Parathyroid adenoma (tissue), 2 donors: ENCODE measurements around the gene SRGAP3.
"Not testable (repeated sequence)": the region's sequence is repeated elsewhere in the genome, so short reads cannot be mapped to it uniquely, and the experiment has no call there.

Source experiments
- H2AFZ ChIP-seq: fragments of 300-600 bp; sonication (generic); one replicate; pipeline ENCODE4 v1.7.0; 2017; ENCODE audit warnings: antibody characterized with exemption, mild to moderate bottlenecking
- H3K27ac ChIP-seq: fragments of 300-600 bp; sonication (generic); one replicate; pipeline ENCODE4 v1.7.0; 2017
- H3K27me3 ChIP-seq: fragments of 300-600 bp; sonication (generic); one replicate; pipeline ENCODE4 v1.7.0; 2017; ENCODE audit warnings: low read length; ENCODE audit not compliant: control insufficient read depth, insufficient read depth
- H3K36me3 ChIP-seq: fragments of 300-600 bp; sonication (generic); one replicate; pipeline ENCODE4 v1.7.0; 2017; ENCODE audit warnings: low read length; ENCODE audit not compliant: control insufficient read depth, insufficient read depth
- H3K4me1 ChIP-seq: fragments of 300-600 bp; sonication (generic); one replicate; pipeline ENCODE4 v1.7.0; 2017; ENCODE audit warnings: control low read depth
- H3K4me2 ChIP-seq: fragments of 300-600 bp; sonication (generic); one replicate; pipeline ENCODE4 v1.7.0; 2017; ENCODE audit warnings: low read length
- H3K4me3 ChIP-seq: fragments of 300-600 bp; sonication (generic); one replicate; pipeline ENCODE4 v1.7.0; 2017; ENCODE audit warnings: low read depth, low read length
- H3K79me2 ChIP-seq: fragments of 300-600 bp; sonication (generic); one replicate; pipeline ENCODE4 v1.7.0; 2017; ENCODE audit warnings: control low read depth
- H3K9ac ChIP-seq: fragments of 300-600 bp; sonication (generic); one replicate; pipeline ENCODE4 v1.7.0; 2017; ENCODE audit warnings: mild to moderate bottlenecking
- H3K9me3 ChIP-seq: fragments of 300-600 bp; sonication (generic); one replicate; pipeline ENCODE4 v1.7.0; 2017; ENCODE audit warnings: low read length; ENCODE audit not compliant: control insufficient read depth
- CTCF ChIP-seq: fragments of 300-600 bp; sonication (generic); IDR thresholded peaks from one replicate; pipeline ENCODE4 v1.7.0; 2017; ENCODE audit warnings: antibody characterized with exemption, mild to moderate bottlenecking
- donor health status: primary hyperparathyroidism.

Gene SRGAP3

DNA sequence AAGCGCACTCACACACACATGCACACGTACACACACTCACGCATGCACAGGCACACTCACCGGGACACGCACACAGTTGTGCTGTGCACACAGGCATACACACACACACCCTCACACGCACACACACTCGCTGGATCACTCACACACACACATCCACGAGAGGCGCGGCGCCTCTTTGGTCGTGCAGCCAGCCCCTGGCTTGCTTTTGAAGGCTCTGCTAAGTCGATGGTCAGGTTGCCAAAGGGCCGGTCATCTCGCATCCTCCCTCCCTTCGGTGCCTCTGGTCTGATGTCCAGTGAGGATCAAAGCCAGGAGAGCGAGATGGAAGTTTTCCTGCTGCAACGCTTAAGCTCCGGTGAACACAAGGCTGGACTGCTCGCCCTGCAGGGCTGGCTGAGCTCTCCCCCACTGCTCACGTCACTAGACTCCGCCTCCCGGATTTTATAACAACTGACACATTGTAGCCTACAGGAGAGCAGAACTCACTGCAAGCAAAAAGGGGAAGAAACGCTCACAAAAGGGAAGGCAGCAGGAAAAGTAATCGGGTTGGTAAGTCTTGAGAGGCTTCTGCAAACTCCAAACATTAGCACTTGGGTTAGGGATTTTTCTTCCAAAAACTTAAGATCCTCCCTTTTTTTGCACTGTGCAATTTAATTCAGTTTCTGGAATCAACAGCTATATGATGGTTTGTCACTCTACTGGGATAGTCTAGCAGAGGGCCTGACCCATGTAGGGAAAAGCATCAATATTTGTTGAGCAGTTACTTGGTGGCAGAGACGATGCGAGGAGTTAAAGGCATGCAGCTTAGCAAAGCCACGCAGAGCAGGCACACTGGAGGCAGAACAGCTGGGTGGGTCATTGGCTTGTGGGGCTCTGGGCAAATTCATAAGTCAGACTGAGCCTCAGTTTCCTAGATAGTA, at the start of gene SRGAP3:
Gene SRGAP3 (minus strand): TSS at position 374 of the 920 bp plus-strand sequence. CDS start 695 bp downstream, outside the sequence.
- H3K79me2 ChIP-seq = no peaks in the 10 kb centered on the region
- TF ChIP-seq CTCF = peak; percentile 33
- H3K27me3 ChIP-seq = no peaks in the 10 kb centered on the region
- peak within 1 kb of the TSS; percentile 61 for H3K4me2 ChIP-seq
- no peak within 1 kb of the TSS for H3K27ac ChIP-seq
- no peak within 1 kb of the TSS for H3K9ac ChIP-seq
- H3K9me3 ChIP-seq = no peaks in the 10 kb centered on the region
- peak within 1 kb of the TSS; percentile 71 for H2AFZ ChIP-seq
- no peaks in the 10 kb centered on the region for H3K36me3 ChIP-seq
- peak within 1 kb of the TSS; percentile 41 for H3K4me3 ChIP-seq
- H3K4me1 ChIP-seq = peaks cover 9% of the 10 kb centered on the region

GRCh38 chr3:9298236-9298635, 48.8 kb upstream of the SRGAP3 start:
- TF ChIP-seq CTCF = no peak
- Histone ChIP-seq H3K9me3 (no peaks in the 10 kb centered on the region), H3K9ac (no peak overlapping the region), H3K79me2 (no peaks in the 10 kb centered on the region), H3K27ac (no peak overlapping the region), H2AFZ (no peak overlapping the region), H3K27me3 (no peaks in the 10 kb centered on the region), H3K4me3 (no peak overlapping the region), H3K4me1 (no peaks in the 10 kb centered on the region), H3K4me2 (no peak overlapping the region), H3K36me3 (no peaks in the 10 kb centered on the region)

DNA sequence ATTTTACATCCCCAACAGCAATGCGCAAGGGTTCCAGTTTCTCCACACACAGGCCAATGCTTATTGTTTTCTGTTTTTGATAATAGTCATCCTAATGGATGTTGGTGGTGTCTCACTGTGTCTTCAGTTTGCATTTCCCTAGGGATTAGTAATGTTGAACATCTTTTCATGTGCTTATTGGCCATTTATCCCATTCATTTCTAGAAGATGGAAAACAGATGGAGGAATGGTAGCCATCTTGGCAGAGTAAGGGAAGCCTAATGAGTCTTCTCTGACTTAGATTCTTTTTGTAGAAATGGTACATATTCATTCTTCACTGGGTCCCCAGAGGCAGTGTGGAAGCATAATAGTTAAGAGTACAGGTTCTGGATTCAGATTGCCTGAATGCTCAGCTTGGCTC, 46.8 kb upstream of the SRGAP3 start:
- no peak overlapping the region for H3K4me2 ChIP-seq
- H2AFZ ChIP-seq = no peak overlapping the region
- H3K27me3 ChIP-seq = no peaks in the 10 kb centered on the region
- TF ChIP-seq CTCF = no peak
- no peaks in the 10 kb centered on the region for H3K79me2 ChIP-seq
- H3K36me3 ChIP-seq = no peaks in the 10 kb centered on the region
- H3K4me3 ChIP-seq = no peak overlapping the region
- no peaks in the 10 kb centered on the region for H3K4me1 ChIP-seq
- no peak overlapping the region for H3K9ac ChIP-seq
- H3K27ac ChIP-seq = no peak overlapping the region
- H3K9me3 ChIP-seq = no peaks in the 10 kb centered on the region

- Histone ChIP-seq H3K36me3 (no peaks in the 10 kb centered on the region), H3K9ac (no peak overlapping the region), H3K4me3 (no peak overlapping the region), H2AFZ (no peak overlapping the region), H3K27me3 (no peaks in the 10 kb centered on the region), H3K27ac (no peak overlapping the region), H3K79me2 (no peaks in the 10 kb centered on the region), H3K4me2 (no peak overlapping the region), H3K9me3 (no peaks in the 10 kb centered on the region), H3K4me1 (no peaks in the 10 kb centered on the region)
- TF ChIP-seq CTCF = no peak
Measured at GRCh38 chr3:9295007-9295406, 45.6 kb upstream of the SRGAP3 start.

- not testable (repeated sequence) for H3K27me3 ChIP-seq, H3K79me2 ChIP-seq, H3K9ac ChIP-seq, H3K36me3 ChIP-seq, H2AFZ ChIP-seq, H3K4me3 ChIP-seq, H3K9me3 ChIP-seq, H3K4me1 ChIP-seq, H3K27ac ChIP-seq, H3K4me2 ChIP-seq
Measured at GRCh38 chr3:9293953-9294352, 44.5 kb upstream of the SRGAP3 start.
